ENCODE measurements around the gene SH3GL3. TPM values are rescaled to one million over a fixed set of nuclear protein-coding genes. Genes with fewer than 3 reads are reported as not detected.

SH3GL3 gene, protein sequence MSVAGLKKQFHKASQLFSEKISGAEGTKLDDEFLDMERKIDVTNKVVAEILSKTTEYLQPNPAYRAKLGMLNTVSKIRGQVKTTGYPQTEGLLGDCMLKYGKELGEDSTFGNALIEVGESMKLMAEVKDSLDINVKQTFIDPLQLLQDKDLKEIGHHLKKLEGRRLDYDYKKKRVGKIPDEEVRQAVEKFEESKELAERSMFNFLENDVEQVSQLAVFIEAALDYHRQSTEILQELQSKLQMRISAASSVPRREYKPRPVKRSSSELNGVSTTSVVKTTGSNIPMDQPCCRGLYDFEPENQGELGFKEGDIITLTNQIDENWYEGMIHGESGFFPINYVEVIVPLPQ
- not detected for total RNA-seq

DNA sequence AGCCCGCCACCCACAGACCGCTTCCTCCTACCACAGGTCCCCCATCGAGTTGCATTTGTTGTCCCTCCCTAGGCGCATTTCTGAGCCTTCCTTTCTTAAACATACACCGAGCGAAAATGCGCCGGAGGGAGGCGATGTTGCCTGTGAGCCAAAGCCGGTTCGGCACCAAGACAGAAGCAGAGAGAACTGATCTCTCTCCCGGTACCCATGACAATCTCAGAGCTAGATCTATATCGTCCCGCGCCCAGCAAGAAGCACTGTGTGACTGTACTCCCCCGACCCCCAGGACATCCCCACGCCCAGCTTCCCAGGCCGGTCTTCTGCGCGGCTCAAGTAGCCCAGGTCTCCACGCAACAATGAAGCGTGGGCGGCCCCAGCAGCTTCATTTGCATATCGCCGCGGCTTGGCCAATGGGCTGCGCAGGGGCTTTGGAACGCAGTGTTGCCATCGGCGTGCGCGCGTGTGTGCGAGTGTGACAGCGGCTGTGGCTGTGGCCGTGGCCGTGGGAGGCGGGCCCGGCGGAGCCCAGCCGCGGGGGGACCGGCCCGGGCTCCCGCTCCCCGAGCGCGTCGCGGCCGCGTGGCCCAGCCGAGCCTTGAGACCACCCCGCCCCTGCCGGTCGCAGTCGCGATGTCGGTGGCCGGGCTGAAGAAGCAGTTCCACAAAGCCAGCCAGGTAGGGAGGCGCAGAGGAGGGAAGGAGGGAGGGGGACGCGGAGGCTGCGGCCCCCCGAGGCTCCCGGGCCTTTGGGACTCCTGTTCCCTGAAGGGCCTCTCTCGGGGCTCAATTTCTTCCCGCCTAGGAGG is at the start of gene SH3GL3:
Gene SH3GL3, plus strand, starts transcription at position 438 of the 806 bp plus-strand sequence. Its CDS starts 193 bp downstream, at position 631.
- POLR2A ChIA-PET: no interaction called here
- peaks cover 4% of the 10 kb centered on the region for H3K4me1 Mint-ChIP-seq
- no peak within 1 kb of the TSS for H3K27ac Mint-ChIP-seq
- peak within 1 kb of the TSS; percentile 28 for H3K4me3 Mint-ChIP-seq
- H3K36me3 Mint-ChIP-seq (ENCODE audit: low read depth): no peaks in the 10 kb centered on the region
- DNase-seq: peak; percentile 51
- CTCF ChIA-PET: interaction anchor here (0.7 to 1.8 kb wide), 7 partner anchors 9 to 199 kb away, joined by 3 to 7 read pairs (median 3); no protein-coding TSS in a partner anchor
- no peaks in the 10 kb centered on the region for H3K9me3 Mint-ChIP-seq
- peaks cover 37% of the 10 kb centered on the region for H3K27me3 Mint-ChIP-seq

DNA sequence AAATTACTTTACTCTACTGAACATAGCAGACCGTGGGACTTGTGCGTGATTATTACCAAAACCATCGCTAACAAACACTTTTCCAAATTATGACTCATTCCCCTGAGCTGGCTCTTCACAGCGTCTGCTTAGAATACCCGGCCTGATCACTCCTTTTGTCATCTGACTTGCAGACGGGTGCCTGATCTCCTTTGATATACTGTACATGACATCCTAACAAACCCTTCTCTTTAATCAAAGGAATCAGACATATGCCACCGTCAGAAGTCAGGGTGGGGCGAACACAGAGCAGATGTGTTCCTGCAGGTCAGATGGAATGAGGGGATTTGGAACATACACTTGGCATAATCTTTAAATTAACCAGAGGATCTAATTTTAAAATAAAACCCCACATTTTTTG is 48.5 kb upstream of the SH3GL3 start:
- H3K36me3 Mint-ChIP-seq (ENCODE audit: low read depth): no peaks in the 10 kb centered on the region

DNA sequence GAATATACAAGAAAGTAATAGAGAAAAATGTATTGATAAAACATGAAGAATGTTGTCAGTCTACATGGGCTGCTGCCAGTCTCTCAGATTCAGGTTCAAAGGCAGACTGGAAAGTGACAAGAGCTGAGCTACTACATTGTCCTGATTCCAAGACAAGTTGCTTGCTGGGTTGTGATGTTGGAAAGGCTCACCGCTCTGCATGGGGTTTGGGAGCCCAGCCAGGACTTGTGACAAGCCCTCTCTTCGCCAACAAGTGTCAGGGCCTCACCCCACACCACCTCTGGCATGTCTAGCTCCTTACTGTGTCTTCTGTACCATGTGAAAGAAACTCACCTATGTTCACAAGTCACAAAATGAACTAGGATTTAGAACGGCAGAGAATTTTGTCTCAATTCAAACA is 43.0 kb upstream of the SH3GL3 start:
- DNase-seq: no peak
- ChIA-PET CTCF (no interaction called here), POLR2A (no interaction called here)
- Mint-ChIP-seq H3K27ac (no peak overlapping the region), H3K36me3 (ENCODE audit: low read depth) (no peaks in the 10 kb centered on the region), H3K4me1 (no peaks in the 10 kb centered on the region), H3K27me3 (no peaks in the 10 kb centered on the region), H3K9me3 (no peaks in the 10 kb centered on the region), H3K4me3 (no peak overlapping the region)

More for the DNA sequence above, 48.5 kb upstream of the SH3GL3 start:
- CTCF ChIA-PET: no interaction called here
- H3K27ac Mint-ChIP-seq: no peak overlapping the region
- no peak overlapping the region for H3K4me3 Mint-ChIP-seq
- H3K9me3 Mint-ChIP-seq: no peaks in the 10 kb centered on the region
- DNase-seq: no peak
- POLR2A ChIA-PET: no interaction called here
- no peaks in the 10 kb centered on the region for H3K4me1 Mint-ChIP-seq
- peaks cover 3% of the 10 kb centered on the region for H3K27me3 Mint-ChIP-seq

DNA sequence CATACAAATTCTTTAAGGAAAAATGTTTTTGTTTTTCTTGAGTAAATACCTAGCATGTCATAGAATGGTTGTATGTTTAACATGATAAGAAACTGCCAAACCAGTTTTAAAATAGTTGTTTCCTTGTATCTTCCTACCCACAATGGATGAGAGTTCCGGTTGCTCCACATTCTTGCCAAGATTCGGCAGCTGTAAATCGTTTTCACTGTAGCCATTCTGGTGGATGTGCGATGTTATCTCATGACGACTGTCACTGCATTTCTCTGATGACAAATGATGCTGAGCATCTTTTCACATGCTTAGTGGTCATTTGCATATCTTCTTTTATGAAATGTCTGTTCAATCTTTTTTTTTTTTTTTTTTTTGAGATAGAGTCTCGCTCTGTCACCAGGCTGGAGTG is 36.6 kb upstream of the SH3GL3 start:
- Mint-ChIP-seq H3K4me1 (no peaks in the 10 kb centered on the region), H3K27ac (no peak overlapping the region), H3K27me3 (no peaks in the 10 kb centered on the region), H3K36me3 (ENCODE audit: low read depth) (no peaks in the 10 kb centered on the region), H3K4me3 (no peak overlapping the region), H3K9me3 (no peaks in the 10 kb centered on the region)
- DNase-seq: no peak
- POLR2A ChIA-PET: no interaction called here
- CTCF ChIA-PET: no interaction called here

DNA sequence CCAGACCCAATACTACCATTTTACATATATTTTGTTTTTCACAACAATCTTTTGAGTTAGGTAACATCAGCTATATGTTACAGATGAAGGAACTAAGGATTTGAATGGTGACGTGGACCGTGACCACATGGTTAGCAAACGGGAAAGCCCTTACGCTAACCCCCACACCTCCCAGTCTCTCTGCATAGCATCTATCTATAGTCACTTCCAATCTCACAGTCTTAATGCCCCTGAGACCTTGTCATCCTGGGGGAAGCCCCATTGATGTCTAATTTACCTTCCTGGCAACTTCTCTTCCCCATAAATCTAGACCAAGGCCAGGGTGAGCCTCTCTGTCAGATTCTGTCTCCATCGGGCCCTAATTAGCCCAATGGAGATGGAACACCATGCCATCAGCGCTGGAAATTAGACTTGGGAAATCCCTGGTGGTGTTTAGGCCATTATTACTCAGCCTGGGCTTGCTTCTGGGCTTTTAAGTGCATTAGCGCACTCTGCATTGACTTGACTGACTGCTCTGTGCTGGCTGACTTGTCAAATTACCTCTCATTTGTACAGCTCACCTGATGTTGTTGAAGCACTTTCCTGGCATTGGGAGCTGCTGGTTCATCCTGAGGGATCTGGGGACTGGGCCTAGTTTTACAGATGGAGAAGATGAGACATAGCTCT is 34.0 kb upstream of the SH3GL3 start:
- no peaks in the 10 kb centered on the region for H3K4me1 Mint-ChIP-seq
- H3K4me3 Mint-ChIP-seq: no peak overlapping the region
- no peaks in the 10 kb centered on the region for H3K9me3 Mint-ChIP-seq
- no peak for DNase-seq
- H3K27ac Mint-ChIP-seq: no peak overlapping the region
- H3K27me3 Mint-ChIP-seq: no peaks in the 10 kb centered on the region
- no peaks in the 10 kb centered on the region for H3K36me3 Mint-ChIP-seq (ENCODE audit: low read depth)
- CTCF ChIA-PET: interaction anchor here (1.2 kb wide), 1 partner anchor 25 kb away, joined by 3 read pairs; no protein-coding TSS in a partner anchor
- POLR2A ChIA-PET: no interaction called here

DNA sequence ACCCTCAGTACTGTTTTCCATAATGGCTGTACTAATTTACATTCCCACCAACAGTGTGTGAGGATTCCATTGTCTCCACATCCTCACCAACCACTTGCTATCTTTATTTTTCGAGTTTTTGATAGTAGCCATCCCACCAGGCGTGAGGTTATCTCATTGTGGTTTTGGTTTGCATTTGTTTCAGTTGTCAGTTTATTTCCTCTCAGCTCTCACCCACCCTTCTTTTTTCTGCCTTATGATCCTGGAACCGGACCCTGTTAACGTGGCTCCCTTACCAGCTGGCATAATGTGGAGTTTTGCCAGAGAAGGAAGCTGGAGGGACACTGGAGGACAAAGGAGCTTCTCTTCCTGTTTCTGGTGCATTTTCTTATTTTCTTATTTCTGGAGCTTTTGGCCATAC is 25.1 kb upstream of the SH3GL3 start:
- Mint-ChIP-seq H3K9me3 (peaks cover 2% of the 10 kb centered on the region), H3K27ac (no peak overlapping the region), H3K4me3 (no peak overlapping the region), H3K36me3 (ENCODE audit: low read depth) (no peaks in the 10 kb centered on the region), H3K4me1 (no peaks in the 10 kb centered on the region), H3K27me3 (no peaks in the 10 kb centered on the region)
- ChIA-PET CTCF (no interaction called here), POLR2A (no interaction called here)
- no peak for DNase-seq

DNA sequence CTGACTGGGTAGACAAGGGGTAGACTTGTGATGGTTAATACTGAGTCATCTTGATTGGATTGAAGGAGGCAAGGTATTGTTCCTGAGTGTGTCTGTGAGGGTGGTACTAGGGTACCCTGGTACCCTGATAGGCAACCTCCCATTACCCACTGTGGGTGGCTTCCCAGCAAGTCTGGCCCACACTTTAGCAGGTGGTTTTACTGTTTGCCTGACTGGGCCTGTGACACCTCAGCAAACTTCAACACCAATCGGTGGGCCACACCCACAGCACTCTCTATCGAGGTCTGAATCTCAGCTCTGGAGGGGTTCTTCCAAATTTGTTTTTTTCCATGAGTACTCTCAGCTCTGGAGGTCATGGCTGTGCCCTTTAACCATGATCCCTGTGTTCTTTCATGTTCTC is 24.6 kb upstream of the SH3GL3 start:
- H3K4me3 Mint-ChIP-seq: no peak overlapping the region
- no peak for DNase-seq
- no peaks in the 10 kb centered on the region for H3K27me3 Mint-ChIP-seq
- ChIA-PET CTCF (no interaction called here), POLR2A (no interaction called here)
- H3K36me3 Mint-ChIP-seq (ENCODE audit: low read depth): no peaks in the 10 kb centered on the region
- H3K9me3 Mint-ChIP-seq: peaks cover 2% of the 10 kb centered on the region
- no peak overlapping the region for H3K27ac Mint-ChIP-seq
- H3K4me1 Mint-ChIP-seq: no peaks in the 10 kb centered on the region

DNA sequence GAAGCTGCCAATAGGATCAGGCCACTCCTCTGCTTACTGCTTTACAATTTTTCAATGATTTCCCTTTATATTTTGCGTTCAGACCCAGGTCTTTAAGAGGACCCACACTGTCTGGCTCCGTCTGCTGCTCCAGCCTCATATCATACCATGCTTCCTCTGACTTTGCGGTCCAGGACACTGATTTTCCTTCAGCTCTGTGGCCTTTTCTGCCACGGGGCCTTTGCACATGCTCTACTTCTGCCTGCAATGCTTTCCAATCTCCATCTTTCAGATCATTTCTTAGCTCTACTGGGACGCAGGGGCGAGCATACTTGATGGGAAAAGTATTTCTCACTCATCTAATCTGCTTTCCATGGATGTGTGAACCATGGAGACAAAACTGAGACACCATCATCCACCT is 23.0 kb upstream of the SH3GL3 start:
- DNase-seq: no peak
- Mint-ChIP-seq H3K9me3 (peaks cover 2% of the 10 kb centered on the region), H3K27ac (no peak overlapping the region), H3K4me1 (no peaks in the 10 kb centered on the region), H3K4me3 (no peak overlapping the region), H3K27me3 (no peaks in the 10 kb centered on the region), H3K36me3 (ENCODE audit: low read depth) (no peaks in the 10 kb centered on the region)
- ChIA-PET POLR2A (no interaction called here), CTCF (no interaction called here)

DNA sequence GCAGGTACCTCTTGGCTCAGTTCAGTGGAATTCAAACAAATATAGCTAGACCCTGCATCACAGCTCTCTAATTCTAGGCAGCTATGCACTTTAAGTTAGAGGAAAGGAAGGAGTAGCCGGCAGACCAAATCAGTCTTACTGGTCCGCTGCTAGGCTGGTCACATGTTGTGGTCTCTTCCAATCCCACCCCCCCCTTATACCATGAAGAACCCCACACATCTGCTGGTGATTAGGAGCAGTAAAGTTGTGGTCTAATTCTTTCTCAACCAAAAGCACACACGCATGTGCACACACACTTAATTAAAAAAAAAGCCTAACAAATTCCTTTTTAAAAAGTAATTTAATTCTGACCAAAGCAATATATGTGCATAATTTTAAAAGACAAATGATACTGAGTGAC is 16.7 kb upstream of the SH3GL3 start:
- H3K4me3 Mint-ChIP-seq: no peak overlapping the region
- no peaks in the 10 kb centered on the region for H3K36me3 Mint-ChIP-seq (ENCODE audit: low read depth)
- DNase-seq: no peak
- H3K27me3 Mint-ChIP-seq: no peaks in the 10 kb centered on the region
- no peaks in the 10 kb centered on the region for H3K4me1 Mint-ChIP-seq
- peaks cover 2% of the 10 kb centered on the region for H3K9me3 Mint-ChIP-seq
- no peak overlapping the region for H3K27ac Mint-ChIP-seq
- ChIA-PET CTCF (interaction anchor here (0.9 kb wide), 1 partner anchor 12 kb away, joined by 3 read pairs; no protein-coding TSS in a partner anchor), POLR2A (no interaction called here)

DNA sequence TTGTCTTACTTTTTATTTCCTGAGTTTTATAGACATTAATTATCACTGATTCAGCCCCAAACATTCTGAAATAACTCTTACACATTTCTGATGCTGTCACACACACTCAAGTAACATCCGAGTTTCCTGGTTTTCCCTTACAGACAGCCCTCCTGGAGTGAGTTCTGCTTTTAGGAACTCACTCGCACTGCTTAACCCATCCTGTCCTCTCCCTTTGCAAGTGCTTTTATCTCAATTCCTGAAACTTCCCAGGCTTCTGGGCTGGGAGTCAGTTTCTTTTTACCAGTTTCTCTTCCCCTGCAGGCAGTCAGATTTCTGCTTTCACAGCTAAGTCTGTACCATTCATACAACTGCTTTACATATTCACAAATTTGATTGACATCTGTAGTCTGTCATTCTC is 15.6 kb upstream of the SH3GL3 start:
- no peak overlapping the region for H3K27ac Mint-ChIP-seq
- no peaks in the 10 kb centered on the region for H3K27me3 Mint-ChIP-seq
- H3K4me3 Mint-ChIP-seq: no peak overlapping the region
- CTCF ChIA-PET: no interaction called here
- H3K4me1 Mint-ChIP-seq: no peaks in the 10 kb centered on the region
- peaks cover 2% of the 10 kb centered on the region for H3K9me3 Mint-ChIP-seq
- POLR2A ChIA-PET: no interaction called here
- no peaks in the 10 kb centered on the region for H3K36me3 Mint-ChIP-seq (ENCODE audit: low read depth)
- no peak for DNase-seq

DNA sequence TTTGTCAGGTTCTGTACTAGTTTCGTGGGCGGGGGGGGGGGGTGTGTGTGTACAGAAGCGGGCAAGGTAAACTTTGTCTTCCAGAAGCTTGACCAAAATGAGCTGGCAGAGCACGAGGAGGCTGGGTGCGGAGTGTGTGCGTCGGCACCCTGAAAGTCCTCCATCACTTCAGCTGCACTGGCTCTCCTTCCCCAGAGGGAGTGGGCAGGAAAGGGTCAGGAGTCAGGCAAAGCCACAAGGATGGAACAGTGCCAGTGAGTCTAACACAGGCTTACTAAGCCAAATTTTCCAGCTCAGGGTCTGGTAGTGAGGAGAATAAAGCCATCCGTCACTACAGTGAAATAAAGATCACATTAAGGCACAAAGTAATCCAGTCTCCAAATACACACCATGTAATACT is 11.9 kb upstream of the SH3GL3 start:
- ChIA-PET POLR2A (no interaction called here), CTCF (interaction anchor here (0.9 to 5.9 kb wide), 4 partner anchors 125 to 186 kb away, joined by 3 to 51 read pairs (median 8); no protein-coding TSS in a partner anchor)
- Mint-ChIP-seq H3K27ac (no peak overlapping the region), H3K36me3 (ENCODE audit: low read depth) (no peaks in the 10 kb centered on the region), H3K9me3 (no peaks in the 10 kb centered on the region), H3K27me3 (no peaks in the 10 kb centered on the region), H3K4me3 (no peak overlapping the region), H3K4me1 (no peaks in the 10 kb centered on the region)
- DNase-seq: no peak

DNA sequence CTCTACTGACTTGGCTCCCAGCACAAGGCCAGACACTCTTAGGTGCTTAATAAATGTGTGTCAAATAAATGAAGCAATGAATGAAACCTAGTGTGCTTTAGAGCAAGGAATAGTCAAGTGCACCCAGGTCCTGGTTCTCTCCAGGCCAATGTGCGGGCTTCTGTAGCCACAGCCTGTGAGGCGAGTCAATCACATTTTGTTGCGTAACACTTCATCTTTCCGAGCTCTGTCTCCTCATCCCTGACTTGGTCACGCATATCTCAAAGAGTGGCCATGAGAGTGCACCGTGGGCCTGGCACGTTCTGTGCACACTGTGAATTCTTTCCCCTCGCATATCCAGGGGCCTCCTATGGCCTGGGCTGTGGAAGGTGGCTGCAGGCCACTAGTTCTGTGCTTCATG is 11.4 kb upstream of the SH3GL3 start:
- H3K36me3 Mint-ChIP-seq (ENCODE audit: low read depth): no peaks in the 10 kb centered on the region
- no peak overlapping the region for H3K27ac Mint-ChIP-seq

DNA sequence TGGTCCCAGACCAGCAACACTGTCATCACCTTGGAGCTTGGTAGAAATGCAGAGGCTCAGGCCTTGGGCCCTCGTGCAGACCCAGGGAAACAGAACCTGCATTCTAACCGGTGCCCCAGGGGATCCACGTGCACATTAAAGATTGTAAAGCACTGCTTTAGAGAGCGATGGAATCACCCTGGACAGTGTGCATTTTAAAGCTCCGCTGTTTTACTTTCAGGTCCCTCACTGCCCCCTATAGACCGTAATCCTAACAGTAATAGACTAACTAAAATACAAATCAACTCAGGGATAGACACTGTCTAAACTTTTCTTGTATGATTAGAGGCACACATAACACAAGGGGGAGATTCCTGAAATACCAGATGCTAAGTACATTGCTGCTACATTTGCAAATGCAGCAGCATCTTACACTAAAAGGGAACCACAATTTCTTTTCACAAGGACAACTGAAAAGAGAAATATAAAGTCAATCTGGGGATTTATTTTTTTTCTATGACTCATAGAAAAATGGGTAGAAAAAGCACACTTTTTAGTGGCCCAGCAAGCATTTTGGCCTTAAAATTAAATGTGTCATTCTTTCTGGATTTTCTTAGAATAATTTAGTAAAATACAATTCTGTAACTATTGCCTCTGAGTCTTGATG is 10.5 kb upstream of the SH3GL3 start:
- H3K9me3 Mint-ChIP-seq: no peaks in the 10 kb centered on the region
- CTCF ChIA-PET: interaction anchor here (1.5 to 5.9 kb wide), 4 partner anchors 8 to 188 kb away, joined by 3 to 51 read pairs (median 8); partner anchors contain the start of gene SH3GL3
- no peaks in the 10 kb centered on the region for H3K27me3 Mint-ChIP-seq
- no peaks in the 10 kb centered on the region for H3K4me1 Mint-ChIP-seq
- no peak overlapping the region for H3K4me3 Mint-ChIP-seq
- no peak for DNase-seq
- POLR2A ChIA-PET: no interaction called here
- no peak overlapping the region for H3K27ac Mint-ChIP-seq
- no peaks in the 10 kb centered on the region for H3K36me3 Mint-ChIP-seq (ENCODE audit: low read depth)

More for the DNA sequence above, 11.4 kb upstream of the SH3GL3 start:
- Mint-ChIP-seq H3K27me3 (no peaks in the 10 kb centered on the region), H3K9me3 (no peaks in the 10 kb centered on the region), H3K4me1 (no peaks in the 10 kb centered on the region), H3K4me3 (no peak overlapping the region)
- DNase-seq: no peak
- CTCF ChIA-PET: interaction anchor here (0.9 to 5.9 kb wide), 6 partner anchors 9 to 187 kb away, joined by 3 to 51 read pairs (median 5); partner anchors contain the start of gene SH3GL3
- POLR2A ChIA-PET: no interaction called here
